ENCODE results near the gene ZBTB7A. TPM values are rescaled to one million over a fixed set of nuclear protein-coding genes. Genes with fewer than 3 reads are reported as not detected.
A peak's percentile ranks its signal among the peaks of the same experiment; 100 is the strongest.

ZBTB7A gene
- total RNA-seq, 6 donors from 2014 or later: 54.1 to 131 (median 72.6) TPM

GRCh38 chr19:4083677-4084546, 17.2 kb upstream of the ZBTB7A start:
- H3K9me3 ChIP-seq: no peaks in the 10 kb centered on the region
- peak in 1 of 2 donors; percentile 45 for TF ChIP-seq POLR2AphosphoS5 (IDR thresholded peaks at IDR 0.05)
- peak in 1 of 4 donors; percentile 33 for TF ChIP-seq POLR2A (IDR thresholded peaks at IDR 0.05)
- no peak for TF ChIP-seq CTCF (IDR thresholded peaks at IDR 0.05)
- no peak for TF ChIP-seq EP300 (IDR thresholded peaks at IDR 0.05)
- H3K36me3 ChIP-seq: no peaks in the 10 kb centered on the region
- DNase-seq: peak; percentile 74 to 88
- peak; percentile 39 to 74 for ATAC-seq (ENCODE audit: low FRiP score in 2 of 2)
- no peaks in the 10 kb centered on the region for H3K27me3 ChIP-seq
- peak overlapping the region; percentile 23 to 82 (median 77) for H3K27ac ChIP-seq
- H3K4me3 ChIP-seq: peak overlapping the region in 3 of 4 donors; percentile 23 to 40 (median 38)
- WGBS, 2 donors: 55 to 60% methylated on average over 25 to 27 of the region's 28 CpGs
- peaks cover 9 to 35% (median 16%) of the 10 kb centered on the region in 4 donors for H3K4me1 ChIP-seq

GRCh38 chr19:4082172-4082571, 15.5 kb upstream of the ZBTB7A start:
- no peak overlapping the region for H3K4me3 ChIP-seq
- ATAC-seq (ENCODE audit: low FRiP score in 2 of 2): no peak
- 68 to 94% methylated on average over 5 to 7 of the region's 9 CpGs for WGBS, 2 donors
- no peak for TF ChIP-seq EP300 (IDR thresholded peaks at IDR 0.05)
- TF ChIP-seq CTCF (IDR thresholded peaks at IDR 0.05): no peak
- TF ChIP-seq POLR2AphosphoS5 (IDR thresholded peaks at IDR 0.05): no peak
- no peak for TF ChIP-seq POLR2A (IDR thresholded peaks at IDR 0.05)
- H3K36me3 ChIP-seq: no peaks in the 10 kb centered on the region
- peak overlapping the region in 1 of 4 donors; percentile 44 for H3K27ac ChIP-seq
- H3K27me3 ChIP-seq: no peaks in the 10 kb centered on the region
- peaks cover 20 to 42% (median 26%) of the 10 kb centered on the region in 4 donors for H3K4me1 ChIP-seq
- DNase-seq: peak in 1 of 2 donors; percentile 47
- no peaks in the 10 kb centered on the region for H3K9me3 ChIP-seq

- WGBS, 2 donors: 16 to 17% methylated on average over 2 of the region's 2 CpGs
Observed at GRCh38 chr19:4081441-4082129, 14.9 kb upstream of the ZBTB7A start.

GRCh38 chr19:4080473-4080872, 13.8 kb upstream of the ZBTB7A start:
- Histone ChIP-seq H3K27ac (no peak overlapping the region), H3K4me1 (peaks cover 22 to 37% (median 27%) of the 10 kb centered on the region in 4 donors), H3K9me3 (no peaks in the 10 kb centered on the region), H3K27me3 (no peaks in the 10 kb centered on the region), H3K36me3 (no peaks in the 10 kb centered on the region), H3K4me3 (no peak overlapping the region)
- 73 to 80% methylated on average over 6 of the region's 6 CpGs for WGBS, 2 donors
- TF ChIP-seq POLR2AphosphoS5 (IDR thresholded peaks at IDR 0.05): no peak
- DNase-seq: no peak
- no peak for ATAC-seq (ENCODE audit: low FRiP score in 2 of 2)

More at GRCh38 chr19:4081441-4082129, 14.9 kb upstream of the ZBTB7A start:
- DNase-seq: no peak
- no peaks in the 10 kb centered on the region for H3K36me3 ChIP-seq
- H3K4me1 ChIP-seq: peaks cover 22 to 43% (median 29%) of the 10 kb centered on the region in 4 donors
- peak overlapping the region in 1 of 4 donors; percentile 44 for H3K27ac ChIP-seq
- H3K27me3 ChIP-seq: no peaks in the 10 kb centered on the region
- no peaks in the 10 kb centered on the region for H3K9me3 ChIP-seq
- TF ChIP-seq CTCF (IDR thresholded peaks at IDR 0.05) (no peak), EP300 (IDR thresholded peaks at IDR 0.05) (no peak), POLR2A (IDR thresholded peaks at IDR 0.05) (no peak)
- no peak overlapping the region for H3K4me3 ChIP-seq
- no peak for ATAC-seq (ENCODE audit: low FRiP score in 2 of 2)

Data from upper lobe of left lung (tissue), 6 donors.